B cell (primary cell): ENCODE measurements around the gene CFAP100.

ENCODE experiments used
- EZH2 ChIP-seq: IDR thresholded peaks from 2 replicates; pipeline ENCODE4 v1.6.1; 2012; ENCODE audit warnings: borderline replicate concordance, low read depth, mild to moderate bottlenecking, moderate library complexity, low read length; ENCODE audit not compliant: insufficient read depth, poor library complexity, severe bottlenecking
- TF ChIP-seq, protein P1 (sequence below): fragments of 200-600 bp; IDR thresholded peaks from one replicate; pipeline ENCODE4 v1.8.0; 2022; ENCODE audit warnings: antibody characterized with exemption, mild to moderate bottlenecking

DNA sequence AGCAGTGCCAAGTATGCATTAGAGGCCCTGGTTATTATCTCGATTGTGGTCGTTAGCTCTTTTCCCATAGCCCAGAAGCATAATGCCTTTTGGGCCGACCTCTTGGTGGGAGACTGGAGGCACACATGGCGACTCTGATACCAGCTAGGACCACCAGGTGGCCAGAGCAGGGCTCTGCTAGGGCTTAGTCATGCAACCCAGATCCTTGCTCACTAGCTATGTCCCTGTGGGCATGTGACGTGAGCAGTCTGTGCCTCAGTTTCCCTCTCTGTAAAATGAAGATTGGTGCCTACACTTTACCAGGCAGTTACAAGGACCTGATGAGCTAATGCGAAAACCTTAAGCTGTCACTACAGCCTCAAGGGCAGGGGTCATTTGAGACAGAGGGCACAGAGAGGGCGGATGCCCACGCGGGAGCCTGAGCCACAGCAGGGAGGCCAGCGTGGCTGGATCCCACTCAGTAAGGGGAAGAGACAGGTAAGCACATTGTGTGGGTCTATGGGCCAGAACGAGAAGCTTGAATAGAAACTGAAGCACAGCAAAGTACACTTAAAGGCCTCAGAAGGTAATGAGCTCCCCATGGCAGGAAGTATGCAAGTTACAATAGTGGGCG lies 46.3 kb upstream of the CFAP100 start:
- TF ChIP-seq, protein P1, sequence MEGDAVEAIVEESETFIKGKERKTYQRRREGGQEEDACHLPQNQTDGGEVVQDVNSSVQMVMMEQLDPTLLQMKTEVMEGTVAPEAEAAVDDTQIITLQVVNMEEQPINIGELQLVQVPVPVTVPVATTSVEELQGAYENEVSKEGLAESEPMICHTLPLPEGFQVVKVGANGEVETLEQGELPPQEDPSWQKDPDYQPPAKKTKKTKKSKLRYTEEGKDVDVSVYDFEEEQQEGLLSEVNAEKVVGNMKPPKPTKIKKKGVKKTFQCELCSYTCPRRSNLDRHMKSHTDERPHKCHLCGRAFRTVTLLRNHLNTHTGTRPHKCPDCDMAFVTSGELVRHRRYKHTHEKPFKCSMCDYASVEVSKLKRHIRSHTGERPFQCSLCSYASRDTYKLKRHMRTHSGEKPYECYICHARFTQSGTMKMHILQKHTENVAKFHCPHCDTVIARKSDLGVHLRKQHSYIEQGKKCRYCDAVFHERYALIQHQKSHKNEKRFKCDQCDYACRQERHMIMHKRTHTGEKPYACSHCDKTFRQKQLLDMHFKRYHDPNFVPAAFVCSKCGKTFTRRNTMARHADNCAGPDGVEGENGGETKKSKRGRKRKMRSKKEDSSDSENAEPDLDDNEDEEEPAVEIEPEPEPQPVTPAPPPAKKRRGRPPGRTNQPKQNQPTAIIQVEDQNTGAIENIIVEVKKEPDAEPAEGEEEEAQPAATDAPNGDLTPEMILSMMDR: peak; percentile 16
- TF ChIP-seq EZH2: no peak
